ENCODE data around the gene MTRF1L. TPM values are rescaled to one million over a fixed set of nuclear protein-coding genes. Genes with fewer than 3 reads are reported as not detected.

MTRF1L gene
- total and polyA plus RNA-seq, 2 of the 8 experiments (the other 6 are each of a cell fraction or from before 2014, with no cell fraction given): 4.5 to 26.5 TPM

DNA sequence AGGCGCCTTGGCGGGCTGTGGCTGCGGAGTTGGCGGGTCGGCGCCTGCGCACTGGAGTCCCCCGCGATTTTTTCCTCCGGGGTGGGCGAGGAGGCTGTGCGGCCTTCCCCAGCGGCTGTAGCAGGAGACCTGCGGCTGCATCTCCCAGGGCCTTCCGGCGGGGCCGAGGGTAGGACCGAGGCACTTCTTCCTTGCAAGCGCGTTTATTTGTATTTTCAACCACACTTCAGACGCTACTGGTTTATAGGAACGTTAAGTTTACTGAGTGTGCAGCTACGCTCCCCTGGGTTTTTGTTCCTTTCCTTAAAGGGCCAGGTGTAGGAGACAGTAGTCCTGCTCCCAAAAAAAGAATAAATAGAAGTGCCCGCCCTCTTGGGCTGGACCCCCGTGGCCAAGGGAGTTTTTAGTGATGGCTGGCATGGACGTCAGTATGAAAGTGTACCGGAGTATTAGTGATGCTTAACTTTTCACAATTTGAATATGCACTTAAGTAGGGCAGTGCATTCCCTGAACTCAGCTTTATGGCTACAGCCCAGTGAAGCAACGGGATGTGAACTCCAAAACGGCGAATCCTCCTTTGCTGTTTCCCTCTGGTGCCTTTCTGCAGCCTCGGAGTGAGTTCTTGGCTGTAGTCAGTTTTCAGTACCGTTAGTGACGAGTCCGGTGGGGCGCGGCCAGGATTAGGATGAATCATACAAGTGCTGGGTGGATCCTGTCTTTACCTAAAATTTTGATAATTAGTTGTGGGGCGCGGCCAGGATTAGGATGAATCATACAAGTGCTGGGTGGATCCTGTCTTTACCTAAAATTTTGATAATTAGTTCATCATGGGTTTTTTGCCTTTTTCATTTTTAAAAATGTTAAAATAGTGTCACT lies 18.6 kb downstream of the MTRF1L start (continued):
- TF ChIP-seq, protein P1, sequence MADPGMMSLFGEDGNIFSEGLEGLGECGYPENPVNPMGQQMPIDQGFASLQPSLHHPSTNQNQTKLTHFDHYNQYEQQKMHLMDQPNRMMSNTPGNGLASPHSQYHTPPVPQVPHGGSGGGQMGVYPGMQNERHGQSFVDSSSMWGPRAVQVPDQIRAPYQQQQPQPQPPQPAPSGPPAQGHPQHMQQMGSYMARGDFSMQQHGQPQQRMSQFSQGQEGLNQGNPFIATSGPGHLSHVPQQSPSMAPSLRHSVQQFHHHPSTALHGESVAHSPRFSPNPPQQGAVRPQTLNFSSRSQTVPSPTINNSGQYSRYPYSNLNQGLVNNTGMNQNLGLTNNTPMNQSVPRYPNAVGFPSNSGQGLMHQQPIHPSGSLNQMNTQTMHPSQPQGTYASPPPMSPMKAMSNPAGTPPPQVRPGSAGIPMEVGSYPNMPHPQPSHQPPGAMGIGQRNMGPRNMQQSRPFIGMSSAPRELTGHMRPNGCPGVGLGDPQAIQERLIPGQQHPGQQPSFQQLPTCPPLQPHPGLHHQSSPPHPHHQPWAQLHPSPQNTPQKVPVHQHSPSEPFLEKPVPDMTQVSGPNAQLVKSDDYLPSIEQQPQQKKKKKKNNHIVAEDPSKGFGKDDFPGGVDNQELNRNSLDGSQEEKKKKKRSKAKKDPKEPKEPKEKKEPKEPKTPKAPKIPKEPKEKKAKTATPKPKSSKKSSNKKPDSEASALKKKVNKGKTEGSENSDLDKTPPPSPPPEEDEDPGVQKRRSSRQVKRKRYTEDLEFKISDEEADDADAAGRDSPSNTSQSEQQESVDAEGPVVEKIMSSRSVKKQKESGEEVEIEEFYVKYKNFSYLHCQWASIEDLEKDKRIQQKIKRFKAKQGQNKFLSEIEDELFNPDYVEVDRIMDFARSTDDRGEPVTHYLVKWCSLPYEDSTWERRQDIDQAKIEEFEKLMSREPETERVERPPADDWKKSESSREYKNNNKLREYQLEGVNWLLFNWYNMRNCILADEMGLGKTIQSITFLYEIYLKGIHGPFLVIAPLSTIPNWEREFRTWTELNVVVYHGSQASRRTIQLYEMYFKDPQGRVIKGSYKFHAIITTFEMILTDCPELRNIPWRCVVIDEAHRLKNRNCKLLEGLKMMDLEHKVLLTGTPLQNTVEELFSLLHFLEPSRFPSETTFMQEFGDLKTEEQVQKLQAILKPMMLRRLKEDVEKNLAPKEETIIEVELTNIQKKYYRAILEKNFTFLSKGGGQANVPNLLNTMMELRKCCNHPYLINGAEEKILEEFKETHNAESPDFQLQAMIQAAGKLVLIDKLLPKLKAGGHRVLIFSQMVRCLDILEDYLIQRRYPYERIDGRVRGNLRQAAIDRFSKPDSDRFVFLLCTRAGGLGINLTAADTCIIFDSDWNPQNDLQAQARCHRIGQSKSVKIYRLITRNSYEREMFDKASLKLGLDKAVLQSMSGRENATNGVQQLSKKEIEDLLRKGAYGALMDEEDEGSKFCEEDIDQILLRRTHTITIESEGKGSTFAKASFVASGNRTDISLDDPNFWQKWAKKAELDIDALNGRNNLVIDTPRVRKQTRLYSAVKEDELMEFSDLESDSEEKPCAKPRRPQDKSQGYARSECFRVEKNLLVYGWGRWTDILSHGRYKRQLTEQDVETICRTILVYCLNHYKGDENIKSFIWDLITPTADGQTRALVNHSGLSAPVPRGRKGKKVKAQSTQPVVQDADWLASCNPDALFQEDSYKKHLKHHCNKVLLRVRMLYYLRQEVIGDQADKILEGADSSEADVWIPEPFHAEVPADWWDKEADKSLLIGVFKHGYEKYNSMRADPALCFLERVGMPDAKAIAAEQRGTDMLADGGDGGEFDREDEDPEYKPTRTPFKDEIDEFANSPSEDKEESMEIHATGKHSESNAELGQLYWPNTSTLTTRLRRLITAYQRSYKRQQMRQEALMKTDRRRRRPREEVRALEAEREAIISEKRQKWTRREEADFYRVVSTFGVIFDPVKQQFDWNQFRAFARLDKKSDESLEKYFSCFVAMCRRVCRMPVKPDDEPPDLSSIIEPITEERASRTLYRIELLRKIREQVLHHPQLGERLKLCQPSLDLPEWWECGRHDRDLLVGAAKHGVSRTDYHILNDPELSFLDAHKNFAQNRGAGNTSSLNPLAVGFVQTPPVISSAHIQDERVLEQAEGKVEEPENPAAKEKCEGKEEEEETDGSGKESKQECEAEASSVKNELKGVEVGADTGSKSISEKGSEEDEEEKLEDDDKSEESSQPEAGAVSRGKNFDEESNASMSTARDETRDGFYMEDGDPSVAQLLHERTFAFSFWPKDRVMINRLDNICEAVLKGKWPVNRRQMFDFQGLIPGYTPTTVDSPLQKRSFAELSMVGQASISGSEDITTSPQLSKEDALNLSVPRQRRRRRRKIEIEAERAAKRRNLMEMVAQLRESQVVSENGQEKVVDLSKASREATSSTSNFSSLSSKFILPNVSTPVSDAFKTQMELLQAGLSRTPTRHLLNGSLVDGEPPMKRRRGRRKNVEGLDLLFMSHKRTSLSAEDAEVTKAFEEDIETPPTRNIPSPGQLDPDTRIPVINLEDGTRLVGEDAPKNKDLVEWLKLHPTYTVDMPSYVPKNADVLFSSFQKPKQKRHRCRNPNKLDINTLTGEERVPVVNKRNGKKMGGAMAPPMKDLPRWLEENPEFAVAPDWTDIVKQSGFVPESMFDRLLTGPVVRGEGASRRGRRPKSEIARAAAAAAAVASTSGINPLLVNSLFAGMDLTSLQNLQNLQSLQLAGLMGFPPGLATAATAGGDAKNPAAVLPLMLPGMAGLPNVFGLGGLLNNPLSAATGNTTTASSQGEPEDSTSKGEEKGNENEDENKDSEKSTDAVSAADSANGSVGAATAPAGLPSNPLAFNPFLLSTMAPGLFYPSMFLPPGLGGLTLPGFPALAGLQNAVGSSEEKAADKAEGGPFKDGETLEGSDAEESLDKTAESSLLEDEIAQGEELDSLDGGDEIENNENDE (IDR thresholded peaks at IDR 0.05; ENCODE audit: insufficient replicate concordance, low read length): no peak
- TF ChIP-seq POLR2A (IDR thresholded peaks at IDR 0.05; ENCODE audit: control extremely low read depth in 1 of 2, low read depth in 2 of 2, low read length in 2 of 2): 0 out of 3 replicates have a peak, but pooled peaks of 1 of the 2 experiments have one; percentile 31
- no peak for TF ChIP-seq CHD2 (IDR thresholded peaks at IDR 0.05; ENCODE audit: low read length)
- TF ChIP-seq PHF8 (conservative IDR thresholded peaks at IDR 0.05; ENCODE audit: low read depth, low read length): peak; percentile 88; the same call in 1 of the 2 replicates
- TF ChIP-seq, protein P2, sequence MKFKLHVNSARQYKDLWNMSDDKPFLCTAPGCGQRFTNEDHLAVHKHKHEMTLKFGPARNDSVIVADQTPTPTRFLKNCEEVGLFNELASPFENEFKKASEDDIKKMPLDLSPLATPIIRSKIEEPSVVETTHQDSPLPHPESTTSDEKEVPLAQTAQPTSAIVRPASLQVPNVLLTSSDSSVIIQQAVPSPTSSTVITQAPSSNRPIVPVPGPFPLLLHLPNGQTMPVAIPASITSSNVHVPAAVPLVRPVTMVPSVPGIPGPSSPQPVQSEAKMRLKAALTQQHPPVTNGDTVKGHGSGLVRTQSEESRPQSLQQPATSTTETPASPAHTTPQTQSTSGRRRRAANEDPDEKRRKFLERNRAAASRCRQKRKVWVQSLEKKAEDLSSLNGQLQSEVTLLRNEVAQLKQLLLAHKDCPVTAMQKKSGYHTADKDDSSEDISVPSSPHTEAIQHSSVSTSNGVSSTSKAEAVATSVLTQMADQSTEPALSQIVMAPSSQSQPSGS (IDR thresholded peaks at IDR 0.05; ENCODE audit: low read length): no peak
- TF ChIP-seq KDM5A (IDR thresholded peaks at IDR 0.05; ENCODE audit: low read length): no peak
- no peak for TF ChIP-seq POU5F1 (IDR thresholded peaks at IDR 0.05; ENCODE audit: low read depth, low read length)
- TF ChIP-seq TCF12 (IDR thresholded peaks at IDR 0.05; ENCODE audit: low read depth, low read length): no peak

All from H1 (cell line).